K562 (cell line): ENCODE results near the gene KLF1. TPM values are rescaled to one million over a fixed set of nuclear protein-coding genes. Genes with fewer than 3 reads are reported as not detected.

ENCODE experiments used
- ATAC-seq: fragments of 200-7000 bp; cut with Tn5 transposase; 3 replicates; pipeline ENCODE4 v1.9.1; 2020; ENCODE audit warnings: moderate library complexity
- BruUV-seq: library from RNA; stranded (reverse); fragments of 400-500 nt; replicated peaks from 2 replicates; lab custom pipeline; 2021; lab: Mats Ljungman, UMichigan
- CTCF ChIA-PET: fragments of 300-600 bp; formaldehyde crosslinking; extraction: SDS; loops from one replicate; lab custom pipeline; 2021; ENCODE audit warnings: low intra/inter-chr PET ratio; lab: Yijun Ruan, JAX
- POLR2A ChIA-PET: fragments of 300-600, 350-650 bp; sonication (Branson Sonifier 250); formaldehyde crosslinking; extraction: SDS; loops from one replicate; lab custom pipeline; 2021; ENCODE audit warnings: antibody characterized with exemption, inconsistent platforms; lab: Yijun Ruan, JAX
- DNase-seq, 4 experiments: peaks; one replicate each; pipeline versions ENCODE4 v3.0.0 to v3.0.0-alpha.2; 2011 to 2018; ENCODE audit warnings: low spot score in 3 of 4, mixed read lengths in 3 of 4; ENCODE audit errors: extremely low read depth in 1 of 4
- FAIRE-seq: peaks from 2 replicates; lab custom pipeline; 2011; peaks lifted over from hg19 to GRCh38; lab: Jason Lieb, UNC
- H2AFZ ChIP-seq: 2 replicates; pipeline ENCODE4 v1.6.0; 2011; ENCODE audit warnings: low read depth, low read length, control low read depth, inconsistent platforms
- H3K27ac ChIP-seq: fragments of 200-600 bp; 3 replicates; pipeline ENCODE4 v1.8.0; 2011; ENCODE audit warnings: low read depth, mild to moderate bottlenecking, control low read depth, inconsistent platforms, low read length, moderate library complexity, mixed read lengths; ENCODE audit errors: extremely low read depth
- H3K27me3 ChIP-seq, 2 experiments: fragments of 300-600 bp in 1 of 2; 2 replicates in 1 of 2; 3 replicates in 1 of 2; pipeline versions ENCODE4 v1.6.0 to v1.8.0; 2011; ENCODE audit warnings: inconsistent platforms in 2 of 2, low read length in 2 of 2, mild to moderate bottlenecking in 1 of 2, mixed read lengths in 1 of 2, moderate library complexity in 1 of 2; ENCODE audit not compliant: control insufficient read depth in 2 of 2, insufficient read depth in 2 of 2
- H3K36me3 ChIP-seq: fragments of 300-600 bp; 3 replicates; pipeline ENCODE4 v1.8.0; 2011; ENCODE audit warnings: mild to moderate bottlenecking, low read length, inconsistent platforms; ENCODE audit not compliant: control insufficient read depth, insufficient read depth
- H3K4me1 ChIP-seq, 2 experiments: fragments of 200-600 bp in 1 of 2; replicated peaks in 1 of 2; 2 replicates in 1 of 2; 3 replicates in 1 of 2; pipeline versions ENCODE4 v1.5.1 to v1.8.0; 2011; ENCODE audit warnings: inconsistent platforms in 2 of 2, low read length in 2 of 2, mild to moderate bottlenecking in 1 of 2, mixed read lengths in 1 of 2, moderate library complexity in 1 of 2; ENCODE audit not compliant: control insufficient read depth in 2 of 2, insufficient read depth in 2 of 2
- H3K4me2 ChIP-seq: 2 replicates; pipeline ENCODE4 v1.6.1; 2011; ENCODE audit warnings: low read length, control low read depth, inconsistent platforms, mixed read lengths; ENCODE audit not compliant: insufficient read depth
- H3K4me3 ChIP-seq: fragments of 200-600 bp; sonication (generic), shearing (Covaris generic); 2 replicates; pipeline ENCODE4 v1.5.1; 2016; ENCODE audit warnings: control low read depth, inconsistent platforms
- H3K79me2 ChIP-seq: fragments of 200-600 bp; 3 replicates; pipeline ENCODE4 v1.8.0; 2011; ENCODE audit warnings: low read length, inconsistent platforms; ENCODE audit not compliant: control insufficient read depth, insufficient read depth
- H3K9ac ChIP-seq, 2 experiments: 2 replicates each; pipeline versions ENCODE4 v1.6.0 to v1.6.1; 2011; ENCODE audit warnings: low read depth in 2 of 2, low read length in 2 of 2, control low read depth in 1 of 2, inconsistent platforms in 1 of 2, mild to moderate bottlenecking in 1 of 2, mixed read lengths in 1 of 2; ENCODE audit not compliant: insufficient read depth in 1 of 2
- H3K9me1 ChIP-seq: one replicate; pipeline ENCODE4 v1.6.0; 2011; ENCODE audit warnings: inconsistent platforms, mild to moderate bottlenecking, low read length, moderate library complexity; ENCODE audit not compliant: control insufficient read depth, insufficient read depth
- H3K9me3 ChIP-seq: replicated peaks from 2 replicates; pipeline ENCODE4 v1.5.1; 2011; ENCODE audit warnings: low read depth, low read length, inconsistent platforms; ENCODE audit not compliant: control insufficient read depth, insufficient read depth
- H4K20me1 ChIP-seq: replicated peaks from 2 replicates; pipeline ENCODE4 v1.6.1; 2011; ENCODE audit warnings: low read length, inconsistent platforms, mixed read lengths; ENCODE audit not compliant: control insufficient read depth, insufficient read depth
- ARHGAP35 ChIP-seq: fragments of 450-650 bp; IDR thresholded peaks from 2 replicates; pipeline ENCODE4 v1.6.1; 2018; ENCODE audit not compliant: partially characterized antibody
- CEBPB ChIP-seq: fragments of 450-650 bp; IDR thresholded peaks from 2 replicates; pipeline ENCODE4 v1.6.1; 2016; ENCODE audit warnings: missing genetic modification characterization, missing compliant biosample characterization
- CHD1 ChIP-seq: fragments of 200-600 bp; sonication (generic); IDR thresholded peaks from one replicate; pipeline ENCODE4 v1.6.1; 2012; ENCODE audit warnings: mild to moderate bottlenecking, moderate library complexity, low read length, inconsistent platforms
- HNRNPL ChIP-seq: fragments of 200-400 bp; formaldehyde crosslinking; IDR thresholded peaks from 2 replicates; pipeline ENCODE4 v1.6.1; 2017; ENCODE audit warnings: low read depth, mild to moderate bottlenecking, low read length
- HOMEZ ChIP-seq: fragments of 250-450 bp; sonication (Bioruptor Pico); IDR thresholded peaks from 2 replicates; pipeline ENCODE4 v1.4.0; 2020; ENCODE audit warnings: mild to moderate bottlenecking, moderate library complexity
- MCM3 ChIP-seq: fragments of 450-650 bp; IDR thresholded peaks from 2 replicates; pipeline ENCODE4 v1.6.1; 2016
- MCM7 ChIP-seq, 2 experiments: fragments of 450-650 bp; IDR thresholded peaks; 2 replicates each; pipeline ENCODE4 v1.6.1; 2016 to 2018
- MLX ChIP-seq, 2 experiments: fragments of 450-650 bp in 1 of 2; sonication (generic) in 1 of 2; formaldehyde crosslinking; conservative IDR thresholded peaks; 2 replicates each; pipeline versions ENCODE4 v1.4.0 to v1.8.1; 2020 to 2022; ENCODE audit warnings: mild to moderate bottlenecking in 1 of 2, missing genetic modification reagents in 1 of 2
- NUFIP1 ChIP-seq: fragments of 450-650 bp; IDR thresholded peaks from 2 replicates; pipeline ENCODE4 v1.6.1; 2018; ENCODE audit not compliant: partially characterized antibody
- RNF219 ChIP-seq: fragments of 250-450 bp; sonication (Bioruptor Pico); IDR thresholded peaks from 2 replicates; pipeline ENCODE4 v1.5.0; 2022; ENCODE audit warnings: mild to moderate bottlenecking
- ZNF282 ChIP-seq: sonication (generic); formaldehyde crosslinking; IDR thresholded peaks from 2 replicates; pipeline ENCODE4 v1.8.1; 2023; ENCODE audit warnings: missing genetic modification reagents
- ZNF354B ChIP-seq: fragments of 250-450 bp; sonication (Bioruptor Pico); IDR thresholded peaks from 2 replicates; pipeline ENCODE4 v1.4.0; 2020
- ZNF609 ChIP-seq: sonication (generic); formaldehyde crosslinking; IDR thresholded peaks from 2 replicates; pipeline ENCODE4 v1.8.1; 2023; ENCODE audit warnings: missing genetic modification reagents, mild to moderate bottlenecking, borderline replicate concordance
- WGBS: fragments of 100-300 bp; shearing (Covaris generic); methylation state at CpG from one replicate; pipeline ENCODE4 v1.1.6; 2016; ENCODE audit warnings: low coverage, mixed read lengths; ENCODE audit not compliant: insufficient coverage; ENCODE audit errors: missing lambda C conversion rate; 5-methylcytosine and 5-hydroxymethylcytosine counted together
- in situ Hi-C: fragments of 300-500 bp; cut with MboI; formaldehyde crosslinking; loops from 4 replicates; pipeline ENCODE4 v1.15.0; 2018; ENCODE audit warnings: inconsistent platforms, mixed read lengths
- intact Hi-C: fragments of 100-400 bp; cut with micrococcal nuclease; formaldehyde crosslinking; loops from 2 replicates; pipeline ENCODE4 v1.14.2; 2022
- polyA plus RNA-seq, 8 experiments: library from polyadenylated mRNA; depleted of rRNA in 4 of 8; stranded (reverse) in 5 of 8; unstranded in 3 of 8; fragments of >200 nt; fragmentation: Nextera tagmentation in 2 of 8; fragmentation: Illumina TruSeq in 1 of 8; extraction: Ambion mirVana in 2 of 8; extraction: Trizol in 1 of 8; gene quantifications; 2 replicates each; pipeline versions ENCODE4 v1.2.1 to v1.2.3, GENCODE V29; 2011 to 2014; ENCODE audit warnings: inconsistent platforms in 1 of 8, missing spikeins in 1 of 8
- total RNA-seq, 7 experiments: library from RNA; depleted of rRNA in 6 of 7; stranded (reverse); fragments of >200 nt in 6 of 7; fragmentation: Illumina TruSeq in 2 of 7; extraction: Trizol in 2 of 7; gene quantifications; 2 replicates each; pipeline versions ENCODE4 v1.2.1 to v1.2.3, GENCODE V29; 2011 to 2021; ENCODE audit warnings: low replicate concordance in 1 of 7

Gene KLF1
- total and polyA plus RNA-seq, 9 of the 15 experiments (the other 6 are each of a cell fraction or from before 2014, with no cell fraction given), result 8.4 to 163 (median 47.3) TPM

GRCh38 chr19:12899891-12900518 is 13.0 kb upstream of the KLF1 start:
- Histone ChIP-seq H3K79me2 (no peaks in the 10 kb centered on the region), H3K9ac (no peak overlapping the region), H2AFZ (no peak overlapping the region), H3K4me3 (no peak overlapping the region), H3K9me1 (no peaks in the 10 kb centered on the region), H3K4me1 (peaks cover 0 to 15% of the 10 kb centered on the region in 2 experiments; a peak in 1 of 5 replicates), H3K27me3 (no peaks in the 10 kb centered on the region), H3K36me3 (peaks cover 53% of the 10 kb centered on the region; the same call in 2 of the 3 replicates), H3K4me2 (no peak overlapping the region), H3K9me3 (no peaks in the 10 kb centered on the region), H3K27ac (no peak overlapping the region), H4K20me1 (no peaks in the 10 kb centered on the region)
- ATAC-seq (no peak), DNase-seq (peak in 1 of 4 experiments; percentile 9), FAIRE-seq (no peak)
- in situ Hi-C loops (no loop called here), intact Hi-C loops (no loop called here)
- BruUV-seq, result no TSS peak
- WGBS, result 86% methylated on average over 10 of the region's 10 CpGs
- CTCF ChIA-PET, result no interaction called here
- POLR2A ChIA-PET, result interaction anchor here (0.6 to 1.9 kb wide), 6 partner anchors 9 to 1652 kb away, joined by 3 to 11 read pairs (median 4); partner anchors contain the start of gene KLF1
- TF ChIP-seq ZNF282 (CRISPR knock-in tag) (no peak), ZNF354B (CRISPR knock-in tag) (no peak), MCM3 (no peak), HNRNPL (no peak), MLX (CRISPR knock-in tag; conservative IDR thresholded peaks at IDR 0.05) (no peak), CEBPB (tag) (no peak), ZNF609 (CRISPR knock-in tag) (no peak), RNF219 (CRISPR knock-in tag) (no peak), MCM7 (IDR thresholded peaks at IDR 0.05) (no peak), NUFIP1 (no peak), CHD1 (no peak), ARHGAP35 (no peak), HOMEZ (CRISPR knock-in tag) (no peak)
